ENCODE measurements around the gene PTPMT1.
"Not testable (repeated sequence)": the region's sequence is repeated elsewhere in the genome, so short reads cannot be mapped to it uniquely, and the experiment has no call there.

Gene PTPMT1, protein sequence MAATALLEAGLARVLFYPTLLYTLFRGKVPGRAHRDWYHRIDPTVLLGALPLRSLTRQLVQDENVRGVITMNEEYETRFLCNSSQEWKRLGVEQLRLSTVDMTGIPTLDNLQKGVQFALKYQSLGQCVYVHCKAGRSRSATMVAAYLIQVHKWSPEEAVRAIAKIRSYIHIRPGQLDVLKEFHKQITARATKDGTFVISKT

DNA sequence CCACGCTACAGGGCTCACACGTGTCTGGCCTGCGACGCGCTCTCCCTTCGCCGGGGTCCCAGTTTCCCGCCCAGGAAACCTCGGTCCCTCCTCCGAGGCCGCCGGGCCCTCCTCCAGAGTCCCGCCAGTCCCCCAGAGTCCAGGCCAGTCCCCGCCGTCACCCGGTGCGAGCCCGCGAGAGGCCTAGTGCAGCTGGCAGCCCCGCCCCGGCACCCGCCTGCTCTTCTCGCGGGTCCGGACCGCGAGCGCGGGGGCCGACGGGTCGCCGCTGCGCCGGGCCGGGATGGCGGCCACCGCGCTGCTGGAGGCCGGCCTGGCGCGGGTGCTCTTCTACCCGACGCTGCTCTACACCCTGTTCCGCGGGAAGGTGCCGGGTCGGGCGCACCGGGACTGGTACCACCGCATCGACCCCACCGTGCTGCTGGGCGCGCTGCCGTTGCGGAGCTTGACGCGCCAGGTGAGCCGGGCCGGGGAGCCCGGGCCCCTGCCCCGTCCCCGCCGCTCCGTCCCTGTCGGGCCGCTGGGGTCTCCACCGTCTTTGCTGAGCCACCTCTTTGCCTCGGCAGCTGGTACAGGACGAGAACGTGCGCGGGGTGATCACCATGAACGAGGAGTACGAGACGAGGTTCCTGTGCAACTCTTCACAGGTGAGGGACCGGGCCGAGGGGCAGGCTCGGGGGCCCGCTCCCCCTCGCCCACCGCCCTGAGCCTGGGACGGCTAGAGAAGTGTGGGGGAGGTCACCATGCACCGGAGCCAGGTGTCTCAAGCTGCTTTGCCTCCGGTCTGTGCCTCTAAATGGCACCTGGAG is at the start of gene PTPMT1:
PTPMT1 (plus strand) TSS at position 260 of the 809 bp plus-strand sequence; CDS start at position 284, 24 bp downstream.
- DNase-seq (ENCODE audit: low read depth): peak; percentile 45

DNA sequence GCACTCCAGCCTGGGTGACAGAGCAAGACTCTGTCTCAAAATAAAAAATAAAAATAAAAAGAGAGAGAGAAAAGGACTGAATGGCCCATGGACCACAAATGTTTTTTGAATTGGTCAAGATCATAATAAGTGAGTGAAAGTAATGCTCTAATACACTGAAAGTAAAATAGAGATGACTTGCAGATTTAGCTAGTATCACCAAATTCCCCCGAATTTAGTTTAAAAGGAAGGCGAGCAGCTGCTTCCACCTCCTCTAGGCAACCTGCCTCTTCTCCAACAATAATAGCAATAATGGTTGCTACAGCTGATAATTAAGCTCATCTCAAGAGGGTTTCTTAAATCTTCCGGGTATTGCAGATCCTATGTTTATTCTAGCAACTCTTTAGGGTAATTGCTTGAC is 49.2 kb upstream of the PTPMT1 start:
- DNase-seq (ENCODE audit: low read depth): no peak

DNA sequence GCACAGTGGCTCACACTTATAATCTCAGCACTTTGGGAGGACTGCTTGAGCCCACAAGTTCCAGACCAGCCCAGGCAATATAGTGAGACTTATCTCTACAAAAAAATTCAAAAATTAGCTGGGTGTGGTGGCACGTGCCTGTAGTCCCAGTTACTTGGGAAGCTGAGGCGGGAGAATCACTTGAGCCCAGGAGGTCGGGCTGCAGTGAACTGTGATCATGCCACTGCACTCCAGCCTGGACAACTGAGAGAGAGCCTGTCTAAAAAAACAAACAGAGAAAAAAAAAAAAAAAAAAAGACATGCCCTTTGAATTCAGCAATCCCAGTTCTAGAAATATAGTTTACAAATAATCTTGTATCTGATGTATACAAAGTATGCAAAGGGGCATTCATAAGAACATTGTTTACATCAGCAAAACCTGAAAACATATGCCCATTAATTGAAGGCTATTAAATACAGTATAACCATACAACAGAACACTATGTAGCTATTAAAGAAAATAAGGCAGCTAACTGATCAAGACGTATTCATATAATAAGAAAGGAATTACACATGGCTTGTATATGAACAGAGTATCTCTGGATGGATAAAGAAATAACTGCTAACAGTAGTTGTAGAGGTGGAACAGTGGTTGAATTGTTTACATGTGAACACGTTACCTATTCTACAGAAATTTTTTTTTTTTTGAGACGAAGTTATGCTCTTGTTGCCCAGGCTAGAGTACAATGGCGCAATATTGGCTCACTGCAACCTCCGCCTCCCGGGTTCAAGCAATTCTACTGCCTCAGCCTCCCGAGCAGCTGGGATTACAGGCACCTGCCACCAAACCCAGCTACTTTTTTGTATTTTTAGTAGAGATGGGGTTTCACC is 48.2 kb upstream of the PTPMT1 start:
- no peak for DNase-seq (ENCODE audit: low read depth)

DNA sequence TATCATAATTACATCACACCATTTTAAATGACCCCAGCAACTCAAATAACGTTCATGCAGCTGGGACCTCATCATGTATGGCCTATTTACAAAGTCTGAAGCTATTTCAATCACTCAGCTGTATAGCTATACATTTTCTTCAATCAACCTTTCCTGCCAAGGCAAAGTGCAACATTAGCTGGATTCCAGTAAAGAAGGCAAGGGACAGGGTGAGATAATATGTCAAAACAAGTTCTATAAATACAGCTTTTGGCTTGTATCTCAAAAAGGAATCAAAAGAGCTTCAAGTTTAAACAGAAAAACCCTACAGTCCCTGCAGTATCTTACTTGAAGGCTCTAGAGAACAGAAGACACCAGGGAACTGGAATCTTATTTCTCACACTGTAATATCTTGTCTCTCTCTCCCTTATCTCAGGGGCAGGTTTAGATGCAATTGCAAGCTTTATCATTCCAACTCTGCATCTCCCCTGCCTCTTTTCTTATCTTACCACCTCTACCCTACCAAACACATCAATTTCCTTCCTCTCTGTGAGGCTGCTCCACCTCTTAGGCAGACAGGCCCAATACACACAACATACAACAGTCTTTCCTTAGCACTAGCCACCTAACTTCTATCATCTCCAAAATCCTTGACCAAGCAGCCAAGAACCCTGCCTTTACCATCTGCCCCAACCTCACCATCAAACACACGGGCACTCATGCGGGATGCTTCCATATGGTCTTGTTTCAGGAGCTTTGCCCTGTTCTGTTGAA is 47.0 kb upstream of the PTPMT1 start:
- no peak for DNase-seq (ENCODE audit: low read depth)

DNA sequence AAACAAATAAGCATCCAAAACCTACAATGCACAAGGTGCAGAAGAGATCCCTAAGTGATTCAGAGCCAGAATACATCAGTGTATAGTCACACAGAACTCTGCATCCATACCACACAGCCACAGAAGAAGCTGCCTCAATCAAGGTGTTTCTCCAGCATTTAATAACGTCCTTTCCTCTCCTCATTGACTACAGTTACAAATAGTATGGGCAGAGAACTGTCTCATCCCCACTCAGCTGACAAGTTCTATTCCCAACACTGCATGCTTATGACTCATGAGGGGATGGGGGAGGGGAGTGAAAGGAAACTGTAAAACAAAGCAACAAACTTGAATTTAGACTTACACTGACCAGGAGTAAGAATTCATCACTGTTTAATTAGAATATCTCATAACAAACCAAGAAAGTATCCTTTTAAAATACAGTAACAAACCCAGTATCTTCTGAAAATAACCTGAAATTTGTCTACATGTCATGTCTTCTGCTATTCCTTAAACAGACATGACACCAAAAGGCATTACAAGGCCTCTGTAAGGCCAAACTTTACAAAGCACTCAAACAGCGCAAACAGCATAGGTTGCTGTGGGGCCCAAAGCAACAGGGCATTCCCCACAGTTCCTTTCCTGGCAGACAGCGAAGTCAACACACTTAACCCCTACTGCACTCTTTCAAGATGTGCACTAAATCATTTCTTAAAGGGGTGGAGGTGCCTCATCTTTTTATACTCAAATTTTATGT is 41.7 kb upstream of the PTPMT1 start:
- DNase-seq (ENCODE audit: low read depth): peak; percentile 7

DNA sequence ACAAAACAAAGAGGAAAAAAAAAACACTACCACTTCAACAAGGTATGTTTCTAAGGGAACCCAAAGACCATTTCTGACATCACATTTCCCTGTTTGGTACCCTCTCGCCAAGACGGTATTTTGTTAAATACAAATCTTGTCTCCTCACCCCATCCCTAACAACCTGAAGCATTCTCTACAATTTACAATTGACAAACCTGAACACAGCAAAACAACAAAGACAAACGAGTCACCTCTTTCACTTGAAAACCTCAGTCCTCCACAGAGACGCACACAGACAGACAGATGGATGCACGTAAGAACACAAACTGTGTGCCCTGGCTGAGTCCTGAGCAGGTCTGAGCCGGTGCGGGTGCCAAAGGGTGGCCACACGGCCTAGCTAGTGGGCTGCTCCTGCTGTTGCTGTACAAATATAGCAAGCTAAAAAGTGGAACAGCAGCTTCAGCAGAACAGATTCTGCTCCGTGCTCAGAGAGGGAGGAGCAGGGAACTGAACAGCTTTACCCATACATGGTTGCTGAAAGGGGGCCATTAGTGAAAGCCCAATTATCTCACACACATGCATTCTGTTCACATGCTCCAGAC is 41.0 kb upstream of the PTPMT1 start:
- no peak for DNase-seq (ENCODE audit: low read depth)

DNA sequence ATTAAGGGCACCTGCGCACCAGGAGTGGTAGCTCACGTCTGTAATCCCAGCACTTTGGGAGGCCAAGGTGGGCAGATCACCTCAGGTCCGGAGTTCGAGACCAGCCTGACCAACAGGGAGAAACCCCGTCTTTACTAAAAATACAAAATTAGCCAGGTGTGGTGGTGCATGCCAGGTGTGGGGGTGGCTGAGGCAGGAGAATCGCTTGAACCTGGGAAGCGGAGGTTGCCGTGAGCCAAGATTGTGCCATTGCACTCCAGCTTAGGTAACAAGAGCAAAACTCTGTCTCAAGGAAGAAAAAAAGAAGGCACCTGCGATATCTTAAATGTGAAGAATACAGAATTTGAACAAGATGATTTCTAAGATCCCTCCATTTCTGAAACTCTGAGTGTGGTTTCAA is 39.4 kb upstream of the PTPMT1 start:
- DNase-seq (ENCODE audit: low read depth): not testable (repeated sequence)

DNA sequence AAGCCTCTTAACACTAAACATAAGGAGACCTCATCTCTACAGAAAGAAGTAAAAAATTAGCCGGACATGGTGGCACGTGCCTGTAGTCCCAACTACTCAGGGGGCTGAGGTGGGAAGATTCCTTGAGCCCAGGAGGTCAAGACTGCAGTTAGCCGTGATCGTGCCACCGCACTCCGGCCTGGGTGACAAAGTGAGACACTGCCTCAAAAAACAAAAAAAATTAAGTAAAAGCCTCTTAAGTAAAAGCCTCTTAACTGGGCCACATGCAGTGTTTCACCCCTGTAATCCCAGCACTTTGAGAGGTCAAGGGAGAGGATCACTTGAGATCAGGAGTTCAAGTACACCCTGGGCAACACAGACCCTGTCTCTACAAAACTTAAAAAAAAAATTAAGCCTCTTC is 38.2 kb upstream of the PTPMT1 start:
- DNase-seq (ENCODE audit: low read depth): no peak

DNA sequence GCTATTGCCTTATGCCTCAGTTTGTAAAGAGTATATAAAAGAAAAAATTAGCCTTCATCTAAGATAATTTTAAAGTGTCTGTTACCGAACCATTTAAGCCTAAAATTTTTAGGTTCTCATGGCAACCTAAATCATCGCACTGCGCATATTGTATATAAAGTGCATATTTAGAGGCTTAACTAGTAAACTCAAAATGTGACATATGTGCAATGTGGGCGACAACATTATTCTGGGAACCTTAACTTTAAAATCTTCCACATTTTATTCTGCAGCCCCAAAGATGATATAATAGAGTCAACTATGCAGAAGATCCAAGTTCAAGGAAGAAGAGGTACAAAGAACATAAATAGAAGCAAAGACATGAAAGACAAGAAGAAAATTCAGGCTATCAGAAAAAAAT is 35.4 kb upstream of the PTPMT1 start:
- no peak for DNase-seq (ENCODE audit: low read depth)

DNA sequence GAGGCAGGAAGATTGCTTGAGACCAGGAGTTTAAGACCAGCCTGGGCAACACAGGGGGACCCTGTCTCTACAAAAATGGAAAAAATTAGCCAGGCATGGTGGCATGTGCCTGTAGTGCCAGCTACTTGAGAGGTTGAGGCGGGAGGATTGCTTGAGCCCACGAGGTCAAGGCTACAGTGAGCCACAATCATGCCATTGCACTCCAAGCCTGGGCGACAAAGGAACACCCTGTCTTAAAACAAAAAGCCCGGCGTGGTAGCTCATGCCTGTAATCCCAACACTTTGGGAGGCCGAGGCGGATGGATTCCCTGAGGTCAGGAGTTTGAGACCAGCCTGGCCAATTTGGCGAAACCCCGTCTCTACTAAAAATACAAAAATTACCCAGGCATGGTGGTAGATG is 34.7 kb upstream of the PTPMT1 start:
- DNase-seq (ENCODE audit: low read depth): not testable (repeated sequence)

DNA sequence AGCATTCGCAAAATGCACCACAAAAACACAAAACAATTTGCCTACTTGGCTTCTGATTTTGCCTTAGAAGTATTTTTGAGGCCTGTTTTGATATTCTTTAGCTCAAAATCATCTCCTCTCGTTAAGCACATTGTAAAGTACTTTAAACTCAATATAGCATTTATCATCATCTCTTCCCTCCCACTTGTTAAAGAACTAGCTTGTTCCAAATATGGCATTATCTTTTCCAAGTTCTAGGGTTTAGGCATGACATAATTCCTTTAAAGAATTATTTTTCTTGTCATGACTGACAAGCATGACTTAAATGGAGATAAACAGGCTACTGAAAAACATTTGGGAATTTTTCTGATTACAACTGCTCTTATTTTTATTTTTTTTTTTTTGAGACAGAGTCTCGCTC is 33.7 kb upstream of the PTPMT1 start:
- no peak for DNase-seq (ENCODE audit: low read depth)

DNA sequence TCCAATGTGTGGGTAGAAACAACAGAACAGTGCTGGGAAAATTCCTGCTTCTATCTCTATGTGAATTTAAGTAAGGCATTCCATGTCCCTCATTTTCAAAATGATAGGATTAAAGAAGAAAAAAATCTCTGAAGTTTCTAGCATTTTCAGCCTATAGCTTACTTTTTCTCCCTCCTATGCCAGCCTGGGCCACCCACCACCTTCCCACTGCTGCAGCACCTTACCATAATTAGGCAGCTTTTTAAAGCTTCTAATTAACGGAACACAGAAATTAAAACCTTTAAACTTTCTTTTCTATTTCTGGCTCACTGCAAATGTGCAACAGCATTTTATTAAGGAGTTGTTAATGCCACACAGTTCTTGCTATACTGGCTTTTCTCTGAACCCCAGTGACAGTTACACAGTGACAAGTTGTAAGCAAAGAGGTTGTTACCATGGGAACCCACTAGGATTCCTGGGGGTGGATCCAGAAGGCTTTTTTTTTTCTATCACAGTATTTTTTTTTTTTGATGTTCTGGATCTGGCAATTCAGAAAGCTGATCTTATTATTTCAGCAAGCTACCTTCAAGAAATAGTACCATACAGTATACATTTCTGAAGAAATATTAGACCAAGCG is 32.7 kb upstream of the PTPMT1 start:
- DNase-seq (ENCODE audit: low read depth): no peak

DNA sequence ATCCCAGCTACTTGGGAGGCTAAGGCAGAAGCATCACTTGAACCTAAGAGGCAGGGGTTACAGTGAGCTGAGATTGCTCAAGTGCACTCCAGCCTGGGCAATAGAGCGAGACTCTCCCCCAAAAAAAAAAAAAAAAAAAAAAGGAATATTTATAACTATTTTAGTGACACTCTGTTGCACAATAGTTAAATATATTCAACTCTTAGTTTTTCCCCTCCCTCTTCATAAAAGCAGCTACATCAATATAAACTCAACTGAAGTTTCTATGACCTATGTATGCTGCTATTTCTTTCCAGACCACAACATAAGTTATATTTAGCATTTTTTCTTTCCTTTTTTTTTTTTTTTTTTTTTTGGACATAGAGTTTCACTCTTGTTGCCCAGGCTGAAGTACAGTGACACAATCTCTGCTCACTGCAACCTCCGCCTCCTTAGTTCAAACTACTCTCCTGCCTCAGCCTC is 31.7 kb upstream of the PTPMT1 start:
- no peak for DNase-seq (ENCODE audit: low read depth)

DNA sequence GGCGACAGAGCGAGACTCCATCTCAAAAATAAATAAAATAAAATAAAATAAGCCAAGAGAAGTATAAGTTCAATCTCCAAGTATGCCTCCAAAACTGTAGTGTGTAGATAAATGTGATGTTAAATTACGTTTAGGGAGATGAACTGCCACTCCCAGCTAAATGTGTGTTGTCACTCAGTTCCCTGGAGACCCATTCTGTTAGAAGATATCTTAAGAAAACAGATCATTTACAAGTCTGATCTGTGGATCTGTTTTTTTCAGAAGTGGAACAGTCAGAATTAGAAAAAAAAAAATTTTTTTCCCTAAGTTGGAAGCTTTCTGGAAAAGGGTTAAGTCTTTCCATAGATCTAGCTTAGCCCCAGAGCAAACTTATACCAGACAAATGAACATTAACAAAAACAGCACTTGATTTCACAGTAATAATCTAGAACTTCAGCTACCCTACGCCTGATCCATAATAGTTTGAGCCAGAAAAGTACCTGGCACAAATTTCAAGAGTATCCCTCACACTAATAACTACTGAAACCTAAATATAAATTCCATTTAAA is 30.6 kb upstream of the PTPMT1 start:
- DNase-seq (ENCODE audit: low read depth): no peak

DNA sequence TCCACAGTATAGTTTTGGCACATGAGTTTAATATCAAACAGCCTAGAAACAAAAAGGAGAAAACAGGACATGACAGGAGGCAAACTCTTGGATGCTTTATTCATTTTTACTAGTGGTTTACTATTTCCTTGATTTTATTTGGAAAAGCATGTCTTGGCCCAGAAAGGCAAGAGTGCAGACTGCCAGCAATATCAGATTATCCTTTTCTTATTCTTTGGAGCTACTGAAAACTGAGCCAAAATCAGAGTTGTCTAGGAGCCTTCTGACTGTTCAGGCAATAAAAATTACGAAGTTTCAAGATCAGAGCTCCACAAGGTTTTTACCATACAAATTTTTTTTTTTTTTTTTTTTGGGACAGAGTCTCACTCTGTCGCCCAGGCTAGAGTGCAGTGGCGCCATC is 28.5 kb upstream of the PTPMT1 start:
- DNase-seq (ENCODE audit: low read depth): no peak

DNA sequence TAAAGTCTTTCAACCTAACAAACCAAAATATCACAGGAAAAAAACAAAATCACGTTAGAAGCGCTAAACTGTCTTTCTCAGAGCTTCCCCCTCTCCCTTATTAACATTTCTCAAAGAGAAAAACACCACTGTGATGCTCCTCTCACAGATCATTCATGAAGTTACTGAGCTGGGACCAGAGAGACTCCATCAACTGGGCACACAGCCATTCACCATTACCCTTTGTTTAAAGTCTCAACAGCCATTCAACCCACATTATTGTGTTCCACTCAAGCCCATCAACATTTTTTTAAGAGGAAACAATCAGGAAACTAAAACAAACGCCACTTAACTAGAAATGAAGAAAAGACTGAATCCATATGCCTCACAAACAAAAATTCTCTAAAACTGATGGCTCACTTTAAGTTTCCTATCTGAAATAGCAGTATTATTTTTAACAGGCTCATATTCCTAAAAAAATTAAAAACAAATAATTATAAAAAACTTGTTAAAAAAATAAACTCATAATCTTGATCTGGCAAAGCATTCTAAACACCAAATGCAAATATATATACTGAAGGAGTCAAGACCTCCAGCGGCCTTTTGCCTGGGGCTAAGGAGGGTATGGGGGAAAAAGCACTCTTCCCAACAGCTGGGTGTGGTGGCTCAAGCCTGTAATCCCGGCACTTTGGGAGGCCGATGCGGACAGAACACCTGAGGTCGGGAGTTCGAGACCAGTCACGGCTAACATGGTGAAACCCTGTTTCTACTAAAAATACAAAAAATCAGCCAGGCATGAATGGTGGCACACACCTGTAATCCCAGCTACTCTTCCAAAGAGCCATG is 26.4 kb upstream of the PTPMT1 start:
- no peak for DNase-seq (ENCODE audit: low read depth)

DNA sequence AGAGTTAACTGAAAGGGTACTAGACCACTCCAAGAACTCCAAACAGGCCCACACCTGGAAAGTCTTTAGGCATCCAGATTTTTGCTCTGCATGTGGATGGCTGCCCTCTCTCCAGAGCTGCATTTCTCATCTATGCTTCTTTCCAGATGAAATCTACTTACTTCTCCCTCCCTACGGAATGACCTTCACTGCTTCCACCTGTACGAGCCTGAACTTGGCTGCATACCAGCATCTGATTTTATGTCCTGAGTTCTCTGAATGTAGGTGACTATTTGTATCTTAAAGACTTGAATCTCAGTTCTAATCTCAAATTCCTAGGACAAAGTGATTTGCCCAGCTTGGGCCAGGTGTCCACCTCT is 25.7 kb upstream of the PTPMT1 start:
- DNase-seq (ENCODE audit: low read depth): no peak

DNA sequence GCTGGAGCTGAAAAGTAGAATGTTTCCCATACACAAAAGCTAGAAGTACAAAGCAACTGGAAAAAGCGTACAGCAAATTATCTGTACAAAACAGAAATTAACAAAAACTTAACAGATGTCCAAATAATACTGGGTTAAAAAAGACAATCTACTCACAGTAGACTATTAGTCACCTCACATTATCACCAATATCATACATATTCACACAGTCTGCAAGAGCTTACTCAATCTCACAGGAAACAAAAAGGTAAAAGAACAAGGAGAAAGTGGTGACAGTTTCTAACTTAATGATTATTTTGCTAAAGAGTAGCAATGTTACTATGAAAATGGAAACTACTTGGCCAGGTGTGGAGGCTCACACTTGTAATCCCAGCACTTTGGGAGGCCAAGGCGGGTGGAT is 24.3 kb upstream of the PTPMT1 start:
- DNase-seq (ENCODE audit: low read depth): no peak

DNA sequence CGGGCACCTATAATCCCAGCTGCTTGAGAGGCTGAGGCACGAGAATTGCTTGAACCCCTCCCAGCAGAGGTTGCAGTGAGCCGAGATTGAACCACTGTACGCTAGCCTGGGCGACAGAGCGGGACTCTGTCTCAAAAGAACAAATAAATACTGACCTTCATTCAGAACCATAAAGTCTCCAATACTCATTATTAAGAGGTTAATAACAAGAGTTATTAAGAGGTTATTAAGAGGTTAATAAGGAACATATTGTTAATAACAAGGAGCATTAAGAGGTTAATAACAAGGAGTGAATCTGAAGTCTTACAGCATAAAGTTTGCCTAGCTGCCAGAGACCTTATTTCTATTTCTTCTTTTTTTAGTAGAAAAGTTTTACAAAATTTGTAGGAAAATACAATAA is 20.1 kb upstream of the PTPMT1 start:
- DNase-seq (ENCODE audit: low read depth): no peak
